ENCODE results near the gene DPH6. TPM values are rescaled to one million over a fixed set of nuclear protein-coding genes. Genes with fewer than 3 reads are reported as not detected.
A peak's percentile ranks its signal among the peaks of the same experiment; 100 is the strongest.

The DPH6 gene
- total RNA-seq, 4 donors from 2014 or later: 12.5 to 50.0 (median 19.0) TPM

DNA sequence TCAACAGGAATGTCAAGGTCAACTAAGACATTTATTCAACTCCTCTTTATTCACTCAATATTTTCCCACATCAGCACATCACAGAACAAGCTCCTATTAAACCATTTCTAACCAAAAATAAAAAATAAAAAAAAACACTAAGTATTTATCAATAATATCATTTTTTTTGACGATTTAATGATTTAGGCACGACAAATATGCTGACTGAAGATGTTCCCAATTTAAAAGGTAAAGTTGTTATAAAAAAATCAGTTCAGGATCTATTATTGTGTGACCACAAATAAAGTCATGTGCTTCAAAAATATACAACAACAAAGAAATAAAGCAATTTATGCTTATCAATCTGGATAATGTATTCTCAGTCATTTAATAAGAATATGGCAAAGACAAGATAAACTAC is 16.2 kb downstream of the DPH6 start:
- Histone ChIP-seq H3K27ac (no peak overlapping the region), H3K27me3 (no peaks in the 10 kb centered on the region), H3K4me3 (no peak overlapping the region), H3K9me3 (no peaks in the 10 kb centered on the region), H3K4me1 (no peaks in the 10 kb centered on the region), H3K36me3 (peaks cover 14% of the 10 kb centered on the region)
- no peak for DNase-seq (ENCODE audit: low spot score in 2 of 2)
- TF ChIP-seq, protein P1, sequence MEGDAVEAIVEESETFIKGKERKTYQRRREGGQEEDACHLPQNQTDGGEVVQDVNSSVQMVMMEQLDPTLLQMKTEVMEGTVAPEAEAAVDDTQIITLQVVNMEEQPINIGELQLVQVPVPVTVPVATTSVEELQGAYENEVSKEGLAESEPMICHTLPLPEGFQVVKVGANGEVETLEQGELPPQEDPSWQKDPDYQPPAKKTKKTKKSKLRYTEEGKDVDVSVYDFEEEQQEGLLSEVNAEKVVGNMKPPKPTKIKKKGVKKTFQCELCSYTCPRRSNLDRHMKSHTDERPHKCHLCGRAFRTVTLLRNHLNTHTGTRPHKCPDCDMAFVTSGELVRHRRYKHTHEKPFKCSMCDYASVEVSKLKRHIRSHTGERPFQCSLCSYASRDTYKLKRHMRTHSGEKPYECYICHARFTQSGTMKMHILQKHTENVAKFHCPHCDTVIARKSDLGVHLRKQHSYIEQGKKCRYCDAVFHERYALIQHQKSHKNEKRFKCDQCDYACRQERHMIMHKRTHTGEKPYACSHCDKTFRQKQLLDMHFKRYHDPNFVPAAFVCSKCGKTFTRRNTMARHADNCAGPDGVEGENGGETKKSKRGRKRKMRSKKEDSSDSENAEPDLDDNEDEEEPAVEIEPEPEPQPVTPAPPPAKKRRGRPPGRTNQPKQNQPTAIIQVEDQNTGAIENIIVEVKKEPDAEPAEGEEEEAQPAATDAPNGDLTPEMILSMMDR (IDR thresholded peaks at IDR 0.05): no peak
- no peak for TF ChIP-seq EP300 (IDR thresholded peaks at IDR 0.05)
- no peak for TF ChIP-seq POLR2AphosphoS5 (IDR thresholded peaks at IDR 0.05)
- TF ChIP-seq POLR2A (IDR thresholded peaks at IDR 0.05): no peak
- WGBS: 96% methylated on average over 2 of the region's 2 CpGs

DNA sequence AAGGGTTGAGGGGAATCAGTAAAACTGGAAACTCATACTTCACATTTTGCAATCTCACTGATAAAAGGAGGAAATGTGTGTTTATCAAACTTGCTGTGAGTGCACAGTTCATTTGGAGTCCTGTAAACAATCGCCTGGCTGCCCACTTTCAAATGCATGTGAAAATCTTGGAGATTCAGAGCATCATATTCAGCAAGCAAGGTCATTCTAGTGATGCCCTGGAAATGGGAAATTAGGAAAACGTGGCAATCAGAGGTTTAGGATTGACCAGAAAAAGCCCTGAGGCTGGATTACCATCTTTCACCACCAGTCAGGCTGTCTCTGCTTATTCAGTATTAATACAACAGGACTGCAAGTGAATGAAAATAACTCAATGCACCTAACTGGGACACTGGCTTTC is 23.9 kb downstream of the DPH6 start:
- 64% methylated on average over 2 of the region's 2 CpGs for WGBS
- no peak overlapping the region for H3K27ac ChIP-seq
- H3K9me3 ChIP-seq: no peaks in the 10 kb centered on the region
- no peak for TF ChIP-seq POLR2A (IDR thresholded peaks at IDR 0.05)
- TF ChIP-seq, protein P1 (IDR thresholded peaks at IDR 0.05): no peak
- TF ChIP-seq POLR2AphosphoS5 (IDR thresholded peaks at IDR 0.05): no peak
- TF ChIP-seq EP300 (IDR thresholded peaks at IDR 0.05): no peak
- no peak overlapping the region for H3K4me3 ChIP-seq
- no peak for DNase-seq (ENCODE audit: low spot score in 2 of 2)
- H3K4me1 ChIP-seq: no peaks in the 10 kb centered on the region
- H3K27me3 ChIP-seq: no peaks in the 10 kb centered on the region
- H3K36me3 ChIP-seq: no peaks in the 10 kb centered on the region

DNA sequence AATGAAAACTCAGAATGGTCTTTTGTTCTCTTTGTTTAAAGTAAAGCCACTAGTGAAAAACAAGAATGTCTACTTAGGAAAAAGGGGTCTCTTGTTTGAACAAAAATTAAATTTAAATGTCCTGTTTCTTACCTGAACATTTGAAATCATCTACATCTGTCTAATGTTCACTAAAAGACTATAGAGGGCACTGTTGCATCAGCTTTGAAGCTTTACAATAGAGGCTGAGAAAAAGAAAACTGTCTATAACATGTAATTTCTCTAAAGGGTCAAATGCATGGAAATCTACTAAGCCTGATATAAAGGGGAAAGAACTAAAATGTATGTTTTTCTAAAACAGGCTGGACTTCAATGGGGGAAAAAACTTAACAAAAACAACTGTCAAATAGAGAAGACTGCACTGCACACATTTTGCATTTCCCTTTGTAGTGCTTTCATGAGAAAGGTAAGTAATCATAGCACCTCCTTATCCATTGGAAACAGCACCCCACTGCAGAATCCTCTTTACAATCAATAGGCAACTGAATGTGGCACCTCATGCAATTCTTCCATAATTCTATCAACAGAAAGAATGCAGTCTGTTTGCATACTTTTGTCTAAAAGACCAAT is 26.3 kb downstream of the DPH6 start:
- Histone ChIP-seq H3K27ac (no peak overlapping the region), H3K4me1 (no peaks in the 10 kb centered on the region), H3K9me3 (no peaks in the 10 kb centered on the region), H3K4me3 (no peak overlapping the region), H3K36me3 (no peaks in the 10 kb centered on the region), H3K27me3 (no peaks in the 10 kb centered on the region)
- DNase-seq (ENCODE audit: low spot score in 2 of 2): no peak
- TF ChIP-seq, protein P1 (IDR thresholded peaks at IDR 0.05): peak; percentile 26 to 33
- no peak for TF ChIP-seq EP300 (IDR thresholded peaks at IDR 0.05)

DNA sequence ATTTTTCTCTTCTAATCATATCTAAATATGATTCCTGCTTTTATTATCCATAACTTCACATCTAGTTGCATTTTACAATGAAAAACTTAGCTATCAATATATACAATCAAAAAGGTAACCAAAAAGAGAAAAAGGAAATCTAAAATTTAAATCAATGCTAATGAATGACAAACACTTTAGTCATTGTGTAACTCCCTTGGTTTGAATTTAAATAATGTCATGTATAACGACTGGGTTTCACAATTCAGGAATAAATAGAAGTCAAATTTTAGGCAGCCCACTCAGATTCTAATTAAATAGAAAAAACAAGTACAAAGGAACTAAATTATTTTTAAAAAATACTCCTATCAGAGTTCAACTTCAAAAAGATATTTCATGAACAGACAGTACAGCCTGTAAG is 26.9 kb downstream of the DPH6 start:
- no peaks in the 10 kb centered on the region for H3K36me3 ChIP-seq
- H3K27me3 ChIP-seq: no peaks in the 10 kb centered on the region
- H3K4me3 ChIP-seq: no peak overlapping the region
- no peak for TF ChIP-seq POLR2AphosphoS5 (IDR thresholded peaks at IDR 0.05)
- TF ChIP-seq EP300 (IDR thresholded peaks at IDR 0.05): no peak
- no peak for TF ChIP-seq POLR2A (IDR thresholded peaks at IDR 0.05)
- TF ChIP-seq, protein P1 (IDR thresholded peaks at IDR 0.05): no peak
- H3K27ac ChIP-seq: no peak overlapping the region
- no peaks in the 10 kb centered on the region for H3K4me1 ChIP-seq
- no peaks in the 10 kb centered on the region for H3K9me3 ChIP-seq
- 44% methylated on average over 1 of the region's 1 CpG for WGBS
- no peak for DNase-seq (ENCODE audit: low spot score in 2 of 2)

DNA sequence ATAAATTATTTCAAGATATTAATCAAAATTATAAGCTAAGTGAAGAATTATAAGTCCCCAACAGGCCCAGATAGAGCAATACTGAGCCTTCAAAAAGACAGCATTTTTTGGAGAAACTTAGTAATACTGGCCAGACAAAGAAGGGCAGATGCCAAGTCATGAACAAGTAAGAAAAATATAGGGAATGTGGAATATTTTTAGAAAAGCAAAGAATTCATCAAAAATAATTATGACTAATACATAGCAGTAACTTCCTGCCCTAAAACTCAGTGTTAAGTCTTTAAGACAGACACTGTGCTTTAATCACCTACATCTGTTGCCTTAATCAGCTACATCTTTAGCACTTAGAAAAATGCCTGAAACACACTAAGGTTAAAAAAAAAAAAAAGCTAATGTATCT is 31.2 kb downstream of the DPH6 start:
- Histone ChIP-seq H3K27me3 (no peaks in the 10 kb centered on the region), H3K9me3 (no peaks in the 10 kb centered on the region), H3K27ac (no peak overlapping the region), H3K36me3 (no peaks in the 10 kb centered on the region), H3K4me1 (no peaks in the 10 kb centered on the region), H3K4me3 (no peak overlapping the region)
- DNase-seq (ENCODE audit: low spot score in 2 of 2): no peak
- TF ChIP-seq EP300 (IDR thresholded peaks at IDR 0.05): no peak
- no peak for TF ChIP-seq POLR2A (IDR thresholded peaks at IDR 0.05)
- TF ChIP-seq POLR2AphosphoS5 (IDR thresholded peaks at IDR 0.05): no peak
- TF ChIP-seq, protein P1 (IDR thresholded peaks at IDR 0.05): no peak

Measured in suprapubic skin (tissue), 4 donors.